Gastroesophageal sphincter (tissue), 4 donors: Measurements from ENCODE around the gene LAG3. TPM values are rescaled to one million over a fixed set of nuclear protein-coding genes. Genes with fewer than 3 reads are reported as not detected.
A peak's percentile ranks its signal among the peaks of the same experiment; 100 is the strongest.

ENCODE experiments used
- ATAC-seq: fragments of 150-250 bp; one replicate; pipeline ENCODE4 v1.9.1; 2016; ENCODE audit warnings: mild to moderate bottlenecking, moderate library complexity
- H3K27ac ChIP-seq, 4 donors: fragments of 200-600 bp; sonication (generic) in 3 of 4; 1 replicate in 3 of 4; 2 replicates in 1 of 4; pipeline ENCODE4 v1.5.1; 2016 to 2019
- H3K27me3 ChIP-seq: fragments of 200-600 bp; sonication (generic); one replicate; pipeline ENCODE4 v1.5.1; 2019
- H3K36me3 ChIP-seq, 2 donors: fragments of 200-600 bp; sonication (generic); one replicate each; pipeline ENCODE4 v1.5.1; 2019; ENCODE audit warnings: control low read depth in 1 of 2
- H3K4me1 ChIP-seq, 3 donors: fragments of 200-600 bp; sonication (generic); 1 replicate in 2 of 3; 2 replicates in 1 of 3; pipeline ENCODE4 v1.5.1; 2016 to 2019; ENCODE audit warnings: control low read depth in 2 of 3
- H3K4me3 ChIP-seq, 2 donors: fragments of 200-600 bp; sonication (generic); one replicate each; pipeline ENCODE4 v1.5.1; 2019; ENCODE audit warnings: mild to moderate bottlenecking in 1 of 2, moderate library complexity in 1 of 2
- H3K9me3 ChIP-seq, 3 donors: fragments of 200-600 bp; sonication (generic); one replicate each; pipeline ENCODE4 v1.5.1; 2017 to 2019; ENCODE audit warnings: control low read depth in 2 of 3
- EP300 ChIP-seq: sonication (generic); formaldehyde crosslinking; IDR thresholded peaks from one replicate; pipeline ENCODE4 v1.6.1; 2017; ENCODE audit warnings: antibody characterized with exemption, mild to moderate bottlenecking
- POLR2A ChIP-seq, 2 donors: fragments of 450-650 bp; IDR thresholded peaks; one replicate each; pipeline ENCODE4 v1.6.1; 2017; ENCODE audit warnings: antibody characterized with exemption in 2 of 2, mild to moderate bottlenecking in 2 of 2, moderate library complexity in 1 of 2
- POLR2AphosphoS5 ChIP-seq: sonication (generic); formaldehyde crosslinking; IDR thresholded peaks from one replicate; pipeline ENCODE4 v1.6.1; 2017; ENCODE audit warnings: antibody characterized with exemption
- WGBS, 2 donors: methylation state at CpG; one replicate each; pipeline ENCODE4 v1.1.5; 2018; ENCODE audit warnings: low coverage in 1 of 2; 5-methylcytosine and 5-hydroxymethylcytosine counted together
- total RNA-seq, 4 donors: library from RNA; depleted of rRNA; stranded (reverse); fragments of >200 nt; gene quantifications; one replicate each; pipeline ENCODE4 v1.1.0, GENCODE V29; 2016
- TF ChIP-seq, protein P1 (sequence below), 4 experiments: fragments of 200-600 bp in 2 of 4; fragments of 450-650 bp in 2 of 4; sonication (generic) in 1 of 4; IDR thresholded peaks; one replicate each; pipeline ENCODE4 v1.5.1; 2017 to 2019; ENCODE audit warnings: antibody characterized with exemption in 4 of 4, mild to moderate bottlenecking in 2 of 4, moderate library complexity in 2 of 4

Gene LAG3
- total RNA-seq, 4 donors from 2014 or later: 0.30 to 3.0 (median 1.9) TPM

DNA sequence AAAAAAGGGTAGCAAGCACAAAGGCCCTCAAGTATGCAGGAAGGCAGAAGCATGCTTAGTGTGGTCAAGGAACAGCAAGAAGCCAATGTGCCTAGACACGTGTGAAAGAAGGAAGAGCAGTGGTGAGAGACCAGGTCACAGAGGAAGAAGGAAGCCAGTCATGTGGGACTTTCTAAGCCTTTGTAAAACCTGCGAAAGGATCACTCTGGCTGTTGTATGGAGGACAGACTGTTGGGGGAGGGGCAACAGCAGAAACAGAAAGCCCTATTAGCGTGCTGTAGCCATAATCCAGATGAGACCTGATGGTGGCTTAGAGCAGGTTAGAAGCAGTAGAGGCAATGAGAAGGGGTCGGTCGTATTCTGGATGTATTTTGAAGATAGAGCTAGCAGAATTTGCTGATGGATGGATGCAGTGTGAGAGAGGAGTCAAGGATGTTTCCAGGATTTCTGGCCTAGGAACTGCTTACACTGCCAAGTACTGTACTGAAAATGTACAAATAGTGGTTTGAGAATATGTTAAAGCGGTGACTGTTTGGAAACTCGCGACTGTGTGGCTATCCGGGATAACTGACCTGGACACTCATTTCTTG, 13.7 kb upstream of the LAG3 start:
- no peak for ATAC-seq
- H3K9me3 ChIP-seq: no peaks in the 10 kb centered on the region
- no peak overlapping the region for H3K4me3 ChIP-seq
- H3K27me3 ChIP-seq: no peaks in the 10 kb centered on the region
- peaks cover 0 to 26% (median 7%) of the 10 kb centered on the region in 3 donors for H3K4me1 ChIP-seq
- 78 to 80% methylated on average over 9 of the region's 9 CpGs for WGBS, 2 donors
- H3K27ac ChIP-seq: no peak overlapping the region
- no peaks in the 10 kb centered on the region for H3K36me3 ChIP-seq
- TF ChIP-seq EP300 (no peak), POLR2AphosphoS5 (no peak), POLR2A (IDR thresholded peaks at IDR 0.05) (no peak)
- TF ChIP-seq, protein P1, sequence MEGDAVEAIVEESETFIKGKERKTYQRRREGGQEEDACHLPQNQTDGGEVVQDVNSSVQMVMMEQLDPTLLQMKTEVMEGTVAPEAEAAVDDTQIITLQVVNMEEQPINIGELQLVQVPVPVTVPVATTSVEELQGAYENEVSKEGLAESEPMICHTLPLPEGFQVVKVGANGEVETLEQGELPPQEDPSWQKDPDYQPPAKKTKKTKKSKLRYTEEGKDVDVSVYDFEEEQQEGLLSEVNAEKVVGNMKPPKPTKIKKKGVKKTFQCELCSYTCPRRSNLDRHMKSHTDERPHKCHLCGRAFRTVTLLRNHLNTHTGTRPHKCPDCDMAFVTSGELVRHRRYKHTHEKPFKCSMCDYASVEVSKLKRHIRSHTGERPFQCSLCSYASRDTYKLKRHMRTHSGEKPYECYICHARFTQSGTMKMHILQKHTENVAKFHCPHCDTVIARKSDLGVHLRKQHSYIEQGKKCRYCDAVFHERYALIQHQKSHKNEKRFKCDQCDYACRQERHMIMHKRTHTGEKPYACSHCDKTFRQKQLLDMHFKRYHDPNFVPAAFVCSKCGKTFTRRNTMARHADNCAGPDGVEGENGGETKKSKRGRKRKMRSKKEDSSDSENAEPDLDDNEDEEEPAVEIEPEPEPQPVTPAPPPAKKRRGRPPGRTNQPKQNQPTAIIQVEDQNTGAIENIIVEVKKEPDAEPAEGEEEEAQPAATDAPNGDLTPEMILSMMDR (IDR thresholded peaks at IDR 0.05): no peak

- no peak overlapping the region for H3K4me3 ChIP-seq
- peaks cover 0 to 25% (median 10%) of the 10 kb centered on the region in 3 donors for H3K4me1 ChIP-seq
- H3K27me3 ChIP-seq: no peaks in the 10 kb centered on the region
- TF ChIP-seq, protein P1 (IDR thresholded peaks at IDR 0.05): no peak
- TF ChIP-seq POLR2A (IDR thresholded peaks at IDR 0.05): no peak
- TF ChIP-seq EP300: no peak
- no peak for TF ChIP-seq POLR2AphosphoS5
- H3K36me3 ChIP-seq: no peaks in the 10 kb centered on the region
- no peak overlapping the region for H3K27ac ChIP-seq
- no peaks in the 10 kb centered on the region for H3K9me3 ChIP-seq
- ATAC-seq: no peak
- WGBS, 2 donors: 88 to 90% methylated on average over 3 to 5 of the region's 5 CpGs
Measured at GRCh38 chr12:6759741-6760140, 12.6 kb upstream of the LAG3 start.

- H3K27me3 ChIP-seq: no peaks in the 10 kb centered on the region
- peaks cover 0 to 47% (median 21%) of the 10 kb centered on the region in 3 donors for H3K4me1 ChIP-seq
- no peaks in the 10 kb centered on the region for H3K9me3 ChIP-seq
- H3K27ac ChIP-seq: peak overlapping the region; percentile 93 to 99 (median 97)
- TF ChIP-seq POLR2A (IDR thresholded peaks at IDR 0.05): no peak
- TF ChIP-seq EP300: no peak
- no peak for TF ChIP-seq POLR2AphosphoS5
- TF ChIP-seq, protein P1 (IDR thresholded peaks at IDR 0.05): no peak
- no peak for ATAC-seq
- H3K36me3 ChIP-seq: no peaks in the 10 kb centered on the region
- WGBS, 2 donors: 52 to 95% methylated on average over 2 to 3 of the region's 4 CpGs
- H3K4me3 ChIP-seq: peak overlapping the region; percentile 16 to 91
Measured at GRCh38 chr12:6763380-6763779, 8.9 kb upstream of the LAG3 start.

- peak; percentile 87 for ATAC-seq
- Histone ChIP-seq H3K9me3 (no peaks in the 10 kb centered on the region), H3K4me1 (peaks cover 0 to 55% (median 29%) of the 10 kb centered on the region in 3 donors), H3K27me3 (no peaks in the 10 kb centered on the region), H3K36me3 (no peaks in the 10 kb centered on the region), H3K27ac (peak overlapping the region; percentile 93 to 99 (median 97)), H3K4me3 (peak overlapping the region; percentile 16 to 91)
- peak; percentile 42 for TF ChIP-seq POLR2AphosphoS5
- TF ChIP-seq EP300: no peak
- 0 to 1% methylated on average over 7 to 11 of the region's 16 CpGs for WGBS, 2 donors
Measured at GRCh38 chr12:6764011-6764828, 8.1 kb upstream of the LAG3 start.

GRCh38 chr12:6765048-6765633, 7.2 kb upstream of the LAG3 start:
- Histone ChIP-seq H3K4me1 (peaks cover 0 to 64% (median 33%) of the 10 kb centered on the region in 3 donors), H3K36me3 (peaks cover 0 to 9% of the 10 kb centered on the region in 2 donors), H3K9me3 (no peaks in the 10 kb centered on the region), H3K4me3 (peak overlapping the region; percentile 57 to 91), H3K27me3 (no peaks in the 10 kb centered on the region), H3K27ac (peak overlapping the region; percentile 89 to 99 (median 97))
- WGBS, 2 donors: 20 to 40% methylated on average over 5 to 7 of the region's 7 CpGs
- no peak for ATAC-seq
- no peak for TF ChIP-seq POLR2AphosphoS5
- no peak for TF ChIP-seq POLR2A (IDR thresholded peaks at IDR 0.05)
- no peak for TF ChIP-seq EP300
- TF ChIP-seq, protein P1 (IDR thresholded peaks at IDR 0.05): no peak
